GM21576 (cell line): ENCODE measurements around the gene SECISBP2.

Experiments used
- ATAC-seq: cut with Tn5 transposase; IDR thresholded peaks from one replicate; pipeline ENCODE4 v1.9.1; 2021; ENCODE audit warnings: mild to moderate bottlenecking, moderate library complexity; ENCODE audit not compliant: unreplicated experiment

Gene SECISBP2

DNA sequence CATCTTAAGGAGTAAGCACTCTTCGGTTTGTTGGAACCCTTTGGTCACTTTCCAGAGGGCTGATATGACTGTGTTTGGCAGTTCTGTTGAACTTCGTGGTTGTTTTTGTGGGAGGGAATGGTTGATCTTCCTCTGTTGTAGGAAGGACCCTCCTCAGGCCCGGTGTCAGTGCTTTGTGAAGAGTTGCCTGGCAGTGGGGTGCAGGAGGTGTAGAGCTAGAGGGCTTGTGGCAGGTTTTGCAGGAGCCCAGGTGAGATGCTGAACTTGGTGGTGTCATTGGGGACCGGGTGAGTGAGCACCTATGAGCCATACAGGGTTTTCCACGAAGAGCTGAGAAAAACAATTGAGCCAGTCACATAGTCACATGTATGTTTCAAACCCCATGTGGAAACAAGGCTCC lies 27.2 kb downstream of the SECISBP2 start:
- ATAC-seq: no peak

DNA sequence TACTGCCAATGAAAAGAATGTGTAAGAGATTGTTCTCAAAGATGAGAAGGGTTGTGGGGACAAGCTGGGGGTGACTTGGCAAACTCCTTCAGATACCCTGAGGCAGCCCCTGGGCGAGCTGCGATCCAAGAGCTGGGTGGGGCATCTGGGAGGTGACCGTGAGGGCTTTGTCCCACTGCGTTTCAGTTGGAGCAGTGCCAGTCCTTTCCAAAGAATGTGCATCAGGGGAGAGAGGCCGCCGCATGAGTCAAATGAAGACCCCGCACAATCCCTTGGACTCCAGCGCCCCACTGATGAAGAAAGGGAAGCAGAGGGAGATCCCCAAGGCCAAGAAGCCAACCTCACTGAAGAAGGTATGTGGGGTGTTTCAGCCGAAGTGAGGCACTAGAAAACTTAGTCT lies 28.4 kb downstream of the SECISBP2 start:
- ATAC-seq: no peak

DNA sequence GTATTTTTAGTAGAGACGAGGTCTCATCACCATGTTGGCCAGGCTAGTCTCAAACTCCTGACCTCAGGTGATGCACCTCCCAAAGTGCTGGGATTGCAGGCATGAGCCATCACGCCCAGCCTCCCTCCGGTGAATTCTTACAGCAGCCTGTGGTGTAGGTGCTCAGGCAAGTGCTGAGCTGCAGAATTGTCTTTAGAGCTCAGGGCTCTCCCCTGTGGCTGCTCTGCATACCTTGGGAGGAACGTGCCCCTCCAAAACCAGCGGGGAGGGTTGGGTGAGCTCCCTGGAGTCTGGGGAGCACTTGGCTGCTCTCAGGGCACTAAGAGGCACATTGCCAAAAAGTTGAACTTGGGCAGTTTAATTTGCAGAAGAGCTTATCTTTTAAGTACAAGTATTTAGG lies 29.4 kb downstream of the SECISBP2 start:
- ATAC-seq: no peak

DNA sequence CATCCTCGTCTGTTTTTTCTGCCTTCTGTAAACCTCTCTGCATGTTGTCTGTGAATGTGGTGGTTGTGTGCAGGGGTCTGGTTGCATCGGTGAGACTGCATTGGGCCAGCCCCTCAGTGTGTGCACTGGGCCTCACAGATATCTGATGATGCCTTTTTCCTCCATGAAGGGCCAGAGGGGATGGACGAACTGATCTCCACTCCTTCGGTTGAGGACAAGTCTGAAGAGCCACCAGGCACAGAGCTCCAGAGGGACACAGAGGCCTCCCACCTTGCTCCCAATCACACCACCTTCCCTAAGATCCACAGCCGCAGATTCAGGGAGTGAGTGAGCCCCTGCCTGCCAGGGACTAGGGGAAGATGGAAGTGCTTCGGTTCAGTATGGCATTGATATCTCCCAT lies 31.3 kb downstream of the SECISBP2 start:
- no peak for ATAC-seq

DNA sequence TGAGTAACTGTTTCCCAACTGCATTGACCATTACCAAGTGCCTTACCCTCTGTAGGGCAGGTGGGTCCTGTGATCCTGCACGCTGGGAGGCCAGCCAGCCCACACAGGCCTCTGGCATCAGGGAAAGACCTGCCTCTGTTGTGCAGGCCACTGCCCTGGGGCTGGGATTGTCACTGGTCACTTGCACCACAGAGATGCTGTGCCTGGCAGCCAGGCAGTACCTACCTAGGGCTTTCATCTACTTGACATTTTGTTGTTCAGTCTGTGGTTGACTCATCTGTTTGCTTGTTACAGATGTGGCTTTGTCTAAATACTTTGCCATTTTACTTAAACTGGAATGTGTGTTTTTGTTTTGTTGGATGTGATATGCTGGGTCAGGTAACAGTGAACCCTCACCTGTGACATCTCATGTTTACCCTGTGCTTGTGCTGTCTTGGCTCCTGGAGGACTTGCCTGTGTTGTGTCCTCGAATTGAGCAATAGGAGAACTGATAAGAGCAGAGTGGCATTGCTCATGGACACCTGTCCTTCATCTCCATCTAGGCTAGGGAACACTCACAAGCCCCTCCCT lies 32.8 kb downstream of the SECISBP2 start:
- ATAC-seq: no peak

DNA sequence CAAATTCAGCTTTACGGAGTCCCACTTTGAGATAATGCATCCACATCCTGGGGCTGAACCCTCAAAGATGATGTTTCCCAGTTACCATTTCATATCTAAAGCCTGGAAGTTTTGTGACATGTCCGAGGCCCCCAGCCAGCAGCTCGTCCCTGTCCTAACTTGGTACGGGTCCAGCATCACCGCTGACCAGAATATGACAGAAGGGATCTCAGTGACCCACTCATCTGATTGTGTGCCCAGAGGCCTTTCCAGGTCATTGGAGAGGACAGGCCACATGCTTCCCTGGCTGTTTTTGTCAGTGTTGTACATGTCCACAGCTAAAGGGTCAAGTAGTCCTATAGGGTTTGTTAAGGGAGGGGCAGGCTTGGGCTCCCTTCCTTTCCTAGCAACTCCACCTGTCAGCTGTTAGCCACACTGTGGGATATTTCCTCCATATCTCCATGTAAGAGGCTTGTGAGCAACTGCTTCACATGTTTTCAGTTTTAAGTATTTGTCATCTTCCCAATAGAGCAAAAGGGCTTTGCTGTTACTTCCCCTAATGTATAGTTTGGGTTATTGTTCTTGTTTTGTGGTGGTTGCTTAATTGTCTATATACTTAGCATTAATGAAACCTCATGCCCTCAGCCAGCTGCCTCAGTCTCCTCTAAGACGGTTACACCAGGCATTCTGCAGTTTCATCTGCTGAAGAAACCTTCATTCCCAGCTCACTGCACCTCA lies 33.4 kb downstream of the SECISBP2 start:
- no peak for ATAC-seq

- ATAC-seq: no peak
Observed at GRCh38 chr9:89352451-89352850, 34.2 kb downstream of the SECISBP2 start.

DNA sequence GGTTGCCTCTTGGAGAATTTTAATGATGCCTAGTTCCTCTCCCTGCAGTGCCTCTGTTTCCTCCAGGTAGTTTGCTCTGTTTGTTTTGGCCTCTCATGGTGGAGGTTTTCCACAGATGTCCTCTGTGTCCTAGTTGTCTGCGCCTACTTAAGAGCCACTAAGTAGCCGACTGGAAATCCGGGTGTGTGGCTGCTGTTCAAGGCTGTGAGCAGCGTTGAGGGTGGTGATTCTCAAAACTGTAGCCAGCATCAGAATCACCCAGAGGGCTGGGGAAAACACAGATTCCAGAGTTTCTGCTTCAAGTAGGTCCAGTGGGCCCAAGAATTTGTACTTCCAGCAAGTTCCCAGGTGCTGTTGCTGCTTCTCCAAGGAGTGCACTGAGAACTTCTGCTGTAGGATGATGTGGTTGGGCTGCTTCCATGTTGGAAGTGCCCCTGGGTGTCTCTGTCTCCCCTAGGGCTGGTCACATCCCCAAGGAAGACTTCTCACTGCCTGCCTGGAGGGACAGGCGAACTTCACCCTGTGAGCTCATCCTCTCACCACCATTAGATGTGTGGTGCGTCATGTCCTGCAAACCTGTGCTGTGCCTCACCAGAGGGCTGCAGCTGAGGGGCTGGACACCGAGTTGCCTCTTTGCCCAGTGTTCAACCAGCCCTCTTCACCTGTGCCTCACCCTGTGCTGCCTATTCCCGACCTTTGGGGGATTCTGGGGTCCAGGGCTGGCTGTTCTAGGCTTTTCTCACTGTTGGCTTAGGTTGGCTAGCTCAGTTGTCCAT lies 34.8 kb downstream of the SECISBP2 start:
- ATAC-seq: no peak

DNA sequence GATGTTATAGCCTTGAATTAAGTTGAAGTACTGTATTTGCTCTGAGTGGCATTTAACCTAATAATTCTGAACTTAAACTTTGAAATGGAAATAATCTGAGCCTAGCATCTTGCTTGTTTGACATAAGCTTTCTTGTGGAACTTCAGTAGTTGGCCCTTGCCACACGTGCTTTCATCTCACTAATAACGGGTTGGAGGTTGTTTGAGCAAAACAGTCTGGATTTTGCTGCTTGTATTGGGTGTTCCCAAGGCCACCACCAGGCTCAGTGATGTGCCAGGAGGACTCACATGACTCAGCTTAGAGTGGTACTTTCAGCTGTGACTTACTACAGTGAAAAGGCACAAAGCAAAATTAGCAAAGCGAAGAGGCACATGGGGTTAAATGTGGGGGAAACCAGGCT lies 35.7 kb downstream of the SECISBP2 start:
- no peak for ATAC-seq

DNA sequence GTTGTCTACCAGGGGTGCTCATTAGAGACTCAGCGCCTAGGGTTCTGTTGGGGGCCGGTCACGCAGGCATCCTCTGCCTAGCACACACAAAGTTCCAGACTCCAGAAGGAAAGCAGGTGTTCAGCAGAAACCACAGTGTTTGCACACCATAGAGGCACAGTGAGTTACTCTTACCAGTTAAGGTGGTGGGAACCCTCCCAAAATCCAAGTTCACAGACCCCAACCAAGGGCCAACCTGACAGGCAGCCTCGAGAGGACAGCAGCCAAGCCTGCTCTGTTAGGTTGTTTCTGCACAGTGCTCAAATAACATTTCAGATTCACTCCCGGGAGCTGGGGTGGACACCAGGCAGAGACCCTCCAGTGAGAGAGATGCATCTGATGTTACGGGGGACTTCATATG lies 36.2 kb downstream of the SECISBP2 start:
- ATAC-seq: no peak

DNA sequence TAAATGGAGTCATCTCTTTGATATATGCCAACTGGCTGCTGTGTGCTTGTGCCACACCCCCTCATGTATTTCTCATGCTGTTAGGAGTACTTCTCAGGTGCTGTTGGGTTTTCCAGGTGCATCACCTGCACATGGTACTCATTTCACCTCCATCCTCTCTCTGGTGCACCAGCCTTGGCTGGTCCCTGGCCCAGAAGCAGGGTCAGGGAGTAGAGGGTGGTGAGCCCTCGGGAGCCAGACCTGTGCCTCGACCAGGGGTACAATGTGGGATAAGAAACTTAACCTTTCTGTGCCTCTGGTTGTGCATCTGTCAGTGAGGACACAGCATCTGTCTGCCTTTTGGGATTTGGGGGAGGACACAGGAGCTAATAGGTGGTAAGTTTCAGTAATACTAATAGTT lies 38.5 kb downstream of the SECISBP2 start:
- ATAC-seq: no peak

DNA sequence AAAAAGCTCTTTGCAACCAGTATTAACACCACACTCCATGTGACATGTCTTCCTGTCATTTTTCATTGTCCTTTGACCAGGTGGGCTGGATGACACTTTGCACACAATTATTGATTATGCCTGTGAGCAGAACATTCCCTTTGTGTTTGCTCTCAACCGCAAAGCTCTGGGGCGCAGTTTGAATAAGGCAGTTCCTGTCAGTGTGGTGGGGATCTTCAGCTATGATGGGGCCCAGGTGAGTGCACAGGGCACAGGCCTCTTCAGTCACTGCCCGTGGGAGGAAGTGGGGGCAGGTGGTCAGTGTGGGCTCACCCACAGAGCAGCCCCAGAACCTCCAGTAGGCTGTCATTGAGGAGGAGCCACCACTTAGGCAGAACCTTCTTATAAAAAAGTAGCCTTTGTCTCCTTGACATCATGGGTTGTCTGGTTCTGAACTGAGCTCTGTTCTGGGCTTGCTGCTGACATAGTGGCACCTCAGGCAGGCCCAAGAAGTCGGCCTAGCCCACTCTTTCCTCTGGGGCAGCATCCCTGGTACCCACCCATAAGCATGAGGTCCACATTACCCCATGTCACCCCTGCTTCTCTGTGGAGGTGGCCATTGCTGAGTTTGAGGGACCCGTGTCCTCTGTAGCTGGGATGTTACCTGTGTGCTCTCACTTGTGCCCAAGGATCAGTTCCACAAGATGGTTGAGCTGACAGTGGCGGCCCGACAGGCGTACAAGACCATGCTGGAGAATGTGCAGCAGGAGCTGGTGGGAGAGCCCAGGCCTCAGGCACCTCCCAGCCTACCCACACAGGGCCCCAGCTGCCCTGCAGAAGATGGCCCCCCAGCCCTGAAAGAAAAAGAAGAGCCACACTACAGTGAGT lies 39.3 kb downstream of the SECISBP2 start:
- no peak for ATAC-seq

DNA sequence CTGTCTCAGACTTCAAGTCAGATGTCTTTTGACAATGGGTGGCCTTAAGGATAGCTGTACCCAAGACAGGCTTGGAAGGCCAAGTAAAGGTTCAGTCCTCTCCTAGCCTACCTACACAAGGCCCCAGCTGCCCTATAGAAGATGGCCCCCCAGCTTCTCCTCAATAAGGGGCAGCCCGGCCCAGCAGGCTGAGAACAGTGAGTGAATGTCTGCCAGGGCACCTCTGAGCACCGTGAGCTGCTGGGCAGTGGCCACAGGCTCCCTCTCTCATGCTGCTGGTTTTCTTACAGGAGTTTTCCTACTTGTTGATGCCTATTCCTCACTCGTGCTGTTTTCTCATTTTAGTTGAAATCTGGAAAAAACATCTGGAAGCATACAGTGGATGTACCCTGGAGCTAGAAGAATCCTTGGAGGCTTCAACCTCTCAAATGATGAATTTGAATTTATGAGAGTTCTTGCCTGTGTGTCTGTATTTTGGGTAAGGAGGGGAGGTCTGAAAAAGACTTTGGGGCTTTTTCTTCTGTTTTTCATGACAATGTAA lies 40.1 kb downstream of the SECISBP2 start:
- ATAC-seq: no peak

GRCh38 chr9:89358985-89359384 lies 40.7 kb downstream of the SECISBP2 start:
- no peak for ATAC-seq

DNA sequence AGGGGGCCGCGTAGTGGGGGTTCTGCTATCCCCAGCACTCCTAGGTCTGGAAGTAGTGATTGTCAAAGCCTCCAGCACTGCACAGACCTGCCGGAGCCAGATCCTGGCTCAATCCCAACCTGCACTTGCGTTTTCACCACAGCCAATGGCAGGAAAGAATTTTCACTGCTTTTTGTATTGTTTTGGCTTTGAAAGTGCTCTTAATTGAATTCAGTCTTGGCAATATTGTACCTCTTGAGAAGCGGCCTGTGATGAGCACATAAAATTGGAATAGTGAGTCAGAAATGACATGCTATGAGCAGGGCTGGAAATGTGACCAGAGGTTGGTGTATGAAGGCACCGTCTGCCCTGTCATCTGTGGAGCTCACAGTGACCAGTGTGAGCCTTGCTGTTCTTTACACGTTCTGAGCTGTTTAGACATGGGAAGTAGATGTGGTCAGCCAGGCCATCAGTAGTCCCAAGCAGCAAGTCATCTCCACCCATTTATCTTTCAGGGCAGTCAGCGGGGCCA lies 41.5 kb downstream of the SECISBP2 start:
- no peak for ATAC-seq

DNA sequence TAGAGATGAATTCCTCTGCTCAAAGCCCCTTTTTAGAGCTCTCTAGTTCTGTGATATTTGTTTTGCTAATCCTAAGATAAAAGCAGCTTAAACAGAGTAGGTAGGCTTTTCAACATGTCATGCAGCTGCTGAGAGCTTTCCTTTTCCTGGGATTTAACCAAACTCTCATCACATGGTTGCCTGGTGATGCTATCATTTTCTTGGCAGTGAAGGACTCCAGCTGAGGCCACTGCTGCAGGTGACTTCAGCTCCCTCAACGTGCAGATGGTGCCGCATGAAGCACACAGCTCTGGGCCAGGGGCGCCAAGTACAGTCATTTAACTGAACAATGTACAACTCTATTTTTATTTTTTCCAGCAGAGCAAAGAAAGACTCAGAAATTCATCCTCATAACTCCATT lies 42.2 kb downstream of the SECISBP2 start:
- ATAC-seq: no peak

- ATAC-seq: no peak
Observed at GRCh38 chr9:89361031-89361430, 42.7 kb downstream of the SECISBP2 start.

- ATAC-seq: no peak
Observed at GRCh38 chr9:89361816-89362646, 43.7 kb downstream of the SECISBP2 start.

DNA sequence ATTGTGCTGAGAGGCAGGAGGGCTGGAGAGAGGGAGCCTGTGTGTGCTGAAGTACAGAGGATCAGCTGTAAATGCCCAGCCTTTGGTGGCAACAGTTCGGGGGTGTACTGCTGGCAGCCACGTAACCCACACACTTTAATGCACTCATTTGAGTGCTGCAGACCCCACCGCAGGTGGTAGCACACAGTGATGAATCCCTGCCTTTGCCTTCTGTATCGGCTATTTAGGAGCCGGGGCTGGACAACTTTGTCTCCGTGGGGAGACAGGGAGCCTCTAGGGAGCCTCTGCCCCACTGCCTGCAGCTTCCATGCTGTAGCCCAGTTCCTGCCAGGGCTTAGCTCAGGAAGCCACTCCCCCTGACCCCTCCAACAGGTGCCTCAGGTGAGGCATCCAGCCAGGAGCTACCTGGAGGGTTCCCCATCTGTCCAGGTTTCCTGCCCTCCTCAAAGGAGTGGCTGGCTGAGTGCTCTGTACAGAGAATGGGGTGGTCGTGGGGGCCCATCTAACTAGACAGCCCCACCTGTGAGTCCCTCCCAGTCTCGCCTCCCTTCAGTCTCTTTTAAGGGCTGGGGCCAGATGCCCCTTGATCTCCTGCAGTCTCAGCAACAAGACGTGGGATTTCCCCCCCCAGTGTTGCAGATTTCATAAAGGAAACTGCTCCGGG lies 44.5 kb downstream of the SECISBP2 start:
- no peak for ATAC-seq
